Measurements from ENCODE around the gene CNTF.

DNA sequence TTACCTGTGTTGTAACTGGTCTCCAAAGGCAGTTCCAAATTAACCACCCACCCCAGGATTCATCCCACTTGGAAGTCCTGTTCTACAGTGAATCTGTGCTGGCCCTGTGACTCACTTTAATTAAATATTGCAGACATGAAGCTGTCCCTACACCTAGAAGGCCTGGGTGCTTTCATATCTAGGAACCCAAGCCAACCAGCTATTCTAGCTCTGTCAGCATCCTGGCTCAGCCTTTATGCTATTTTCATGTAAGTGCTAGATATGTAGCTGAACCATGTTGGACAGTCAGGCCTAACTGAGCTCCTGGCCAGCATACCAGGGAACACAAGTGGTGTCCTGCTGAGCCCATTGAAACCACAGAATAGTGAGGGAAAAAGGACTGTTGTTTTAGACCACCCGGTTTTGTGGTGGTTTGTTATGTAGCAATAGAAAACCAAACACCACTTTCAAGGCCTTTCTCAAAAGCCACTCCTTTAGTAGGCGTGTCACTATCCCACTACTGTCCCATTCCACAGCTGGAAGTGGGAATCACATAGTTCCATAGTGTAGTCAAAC is 30.3 kb downstream of the CNTF start:
- TF ChIP-seq POLR2A (IDR thresholded peaks at IDR 0.05): no peak
- TF ChIP-seq, protein P1, sequence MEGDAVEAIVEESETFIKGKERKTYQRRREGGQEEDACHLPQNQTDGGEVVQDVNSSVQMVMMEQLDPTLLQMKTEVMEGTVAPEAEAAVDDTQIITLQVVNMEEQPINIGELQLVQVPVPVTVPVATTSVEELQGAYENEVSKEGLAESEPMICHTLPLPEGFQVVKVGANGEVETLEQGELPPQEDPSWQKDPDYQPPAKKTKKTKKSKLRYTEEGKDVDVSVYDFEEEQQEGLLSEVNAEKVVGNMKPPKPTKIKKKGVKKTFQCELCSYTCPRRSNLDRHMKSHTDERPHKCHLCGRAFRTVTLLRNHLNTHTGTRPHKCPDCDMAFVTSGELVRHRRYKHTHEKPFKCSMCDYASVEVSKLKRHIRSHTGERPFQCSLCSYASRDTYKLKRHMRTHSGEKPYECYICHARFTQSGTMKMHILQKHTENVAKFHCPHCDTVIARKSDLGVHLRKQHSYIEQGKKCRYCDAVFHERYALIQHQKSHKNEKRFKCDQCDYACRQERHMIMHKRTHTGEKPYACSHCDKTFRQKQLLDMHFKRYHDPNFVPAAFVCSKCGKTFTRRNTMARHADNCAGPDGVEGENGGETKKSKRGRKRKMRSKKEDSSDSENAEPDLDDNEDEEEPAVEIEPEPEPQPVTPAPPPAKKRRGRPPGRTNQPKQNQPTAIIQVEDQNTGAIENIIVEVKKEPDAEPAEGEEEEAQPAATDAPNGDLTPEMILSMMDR (IDR thresholded peaks at IDR 0.05): no peak
